Adrenal gland (tissue), 12 donors: ENCODE results near the gene INHBA. TPM values are rescaled to one million over a fixed set of nuclear protein-coding genes. Genes with fewer than 3 reads are reported as not detected.

Source experiments
- DNase-seq, 7 donors: peaks; one replicate each; pipeline ENCODE4 v3.0.0-alpha.2; 2019 to 2020
- H3K27ac ChIP-seq, 5 donors: fragments of 200-600 bp; sonication (generic) in 4 of 5; 1 replicate in 3 of 5; 2 replicates in 2 of 5; pipeline versions ENCODE4 v1.5.1 to v1.8.0; 2016 to 2020; ENCODE audit warnings: mild to moderate bottlenecking in 1 of 5
- H3K27me3 ChIP-seq: fragments of 200-600 bp; 2 replicates; pipeline ENCODE4 v1.8.0; 2021
- H3K36me3 ChIP-seq, 2 donors: fragments of 200-600 bp; replicated peaks in 1 of 2; 1 replicate in 1 of 2; 2 replicates in 1 of 2; pipeline versions ENCODE4 v1.5.1 to v1.8.0; 2018 to 2022
- H3K4me1 ChIP-seq, 2 donors: fragments of 200-600 bp; replicated peaks in 1 of 2; 1 replicate in 1 of 2; 2 replicates in 1 of 2; pipeline versions ENCODE4 v1.5.1 to v1.8.0; 2018 to 2021
- H3K4me3 ChIP-seq, 4 donors: fragments of 200-600 bp; sonication (generic) in 3 of 4; one replicate each; pipeline ENCODE4 v1.5.1; 2016 to 2018
- H3K9me3 ChIP-seq, 3 donors: fragments of 200-600 bp; sonication (generic) in 1 of 3; replicated peaks in 1 of 3; 1 replicate in 2 of 3; 2 replicates in 1 of 3; pipeline versions ENCODE4 v1.5.1 to v1.8.0; 2016 to 2021
- POLR2A ChIP-seq, 2 donors: fragments of 450-650 bp; IDR thresholded peaks; one replicate each; pipeline ENCODE4 v1.6.1; 2017; ENCODE audit warnings: antibody characterized with exemption in 2 of 2, mild to moderate bottlenecking in 2 of 2, moderate library complexity in 1 of 2
- WGBS, 4 donors: extraction: QIAGEN DNeasy Blood & Tissue Kit in 2 of 4; methylation state at CpG; one replicate each; pipeline versions ENCODE4 v1.1.5 to v1.1.7; 2013 to 2017; 5-methylcytosine and 5-hydroxymethylcytosine counted together
- intact Hi-C, 2 donors: fragments of 100-400 bp; cut with DNase I; formaldehyde crosslinking; loops; one replicate each; pipeline versions ENCODE4 v1.14.1 to v1.15.0; 2022 to 2023
- polyA plus RNA-seq, 3 donors: library from polyadenylated mRNA; stranded (reverse); fragments of 200-250 nt in 2 of 3; fragments of 350-450 nt in 1 of 3; fragmentation: Illumina TruSeq in 1 of 3; extraction: RNeasy Lipid Tissue Mini Kit (QIAGEN cat#74804) in 1 of 3; gene quantifications; one replicate each; pipeline ENCODE4 v1.2.3, GENCODE V29; 2013 to 2014
- total RNA-seq, 9 donors: library from RNA; depleted of rRNA in 4 of 9; stranded (reverse); fragments of >200 nt in 4 of 9; fragments of 120-200 nt in 1 of 9; fragmentation: NEBNext Ultra II Directional in 1 of 9; extraction: Animal tissue kit (Norgen Biotek cat#: 25700) in 1 of 9; gene quantifications; one replicate each; pipeline versions ENCODE4 v1.1.0 to v1.2.4, GENCODE V29; 2013 to 2023
- TF ChIP-seq, protein P1 (sequence below), 6 experiments: fragments of 450-650 bp in 4 of 6; fragments of 200-600 bp in 2 of 6; sonication (generic) in 1 of 6; IDR thresholded peaks; 1 replicate in 5 of 6; 2 replicates in 1 of 6; pipeline versions ENCODE4 v1.5.1 to v1.8.0; 2016 to 2021; ENCODE audit warnings: antibody characterized with exemption in 6 of 6, mild to moderate bottlenecking in 2 of 6, moderate library complexity in 1 of 6
- donor health status: healthy with polysubstance abuse.
- donor health status: Bipolar disorder and iron deficiency.
- donor health status: DM: yes; HTN: yes; CAD: no.
- donor health status: DM: no; HTN: no; CAD: no.
- donor health status: DM: no; HTN: no; CAD: no.
- donor health status: DM: yes; HTN: yes; CAD: no.

INHBA gene
- total and polyA plus RNA-seq, 12 donors = 0.35 to 4.1 (median 0.89) TPM

DNA sequence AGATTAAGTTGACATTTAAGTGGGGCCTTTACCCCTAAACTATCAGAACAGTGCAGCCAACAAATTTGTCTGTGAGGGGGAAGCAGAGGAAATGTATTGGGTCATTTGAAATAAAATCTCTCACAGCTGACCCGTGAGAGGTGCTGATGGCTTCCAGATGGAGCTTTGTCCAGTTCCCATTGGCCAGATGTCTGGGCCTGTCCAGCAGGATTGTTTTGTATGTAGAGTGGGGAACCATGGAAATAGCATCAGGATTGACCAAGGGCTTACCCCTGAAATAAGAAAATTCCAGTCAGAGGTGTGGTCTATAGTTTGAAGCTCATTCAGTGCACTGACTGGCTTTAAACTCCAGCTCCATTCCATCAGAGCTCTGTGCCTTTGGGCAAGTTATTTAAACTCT, 50.6 kb downstream of the INHBA start:
- no peaks in the 10 kb centered on the region for H3K27me3 ChIP-seq
- intact Hi-C loops = no loop called here
- TF ChIP-seq, protein P1, sequence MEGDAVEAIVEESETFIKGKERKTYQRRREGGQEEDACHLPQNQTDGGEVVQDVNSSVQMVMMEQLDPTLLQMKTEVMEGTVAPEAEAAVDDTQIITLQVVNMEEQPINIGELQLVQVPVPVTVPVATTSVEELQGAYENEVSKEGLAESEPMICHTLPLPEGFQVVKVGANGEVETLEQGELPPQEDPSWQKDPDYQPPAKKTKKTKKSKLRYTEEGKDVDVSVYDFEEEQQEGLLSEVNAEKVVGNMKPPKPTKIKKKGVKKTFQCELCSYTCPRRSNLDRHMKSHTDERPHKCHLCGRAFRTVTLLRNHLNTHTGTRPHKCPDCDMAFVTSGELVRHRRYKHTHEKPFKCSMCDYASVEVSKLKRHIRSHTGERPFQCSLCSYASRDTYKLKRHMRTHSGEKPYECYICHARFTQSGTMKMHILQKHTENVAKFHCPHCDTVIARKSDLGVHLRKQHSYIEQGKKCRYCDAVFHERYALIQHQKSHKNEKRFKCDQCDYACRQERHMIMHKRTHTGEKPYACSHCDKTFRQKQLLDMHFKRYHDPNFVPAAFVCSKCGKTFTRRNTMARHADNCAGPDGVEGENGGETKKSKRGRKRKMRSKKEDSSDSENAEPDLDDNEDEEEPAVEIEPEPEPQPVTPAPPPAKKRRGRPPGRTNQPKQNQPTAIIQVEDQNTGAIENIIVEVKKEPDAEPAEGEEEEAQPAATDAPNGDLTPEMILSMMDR (IDR thresholded peaks at IDR 0.05) = no peak
- no peak for TF ChIP-seq POLR2A (IDR thresholded peaks at IDR 0.05)

DNA sequence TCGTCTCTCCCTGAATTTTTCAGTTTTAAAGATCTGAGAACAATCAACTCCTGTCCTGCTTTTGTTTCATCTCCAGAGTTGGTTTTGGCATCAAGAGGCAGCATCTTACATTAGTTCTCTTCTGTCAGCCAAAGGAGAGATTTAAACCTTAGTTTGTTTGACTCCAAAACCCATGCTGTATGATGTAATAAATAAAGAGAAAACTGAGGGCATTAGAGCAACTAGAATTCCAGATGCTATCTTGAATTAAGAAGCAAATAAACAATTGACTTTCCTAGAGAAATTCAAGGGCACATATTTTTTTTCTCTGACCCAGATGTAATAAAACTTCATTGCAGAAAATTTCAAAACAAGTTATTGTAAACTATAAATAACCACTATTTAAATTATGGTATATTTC, 54.4 kb downstream of the INHBA start:
- no peak for DNase-seq
- TF ChIP-seq, protein P1 (IDR thresholded peaks at IDR 0.05) = no peak
- no peak for TF ChIP-seq POLR2A (IDR thresholded peaks at IDR 0.05)
- H3K27ac ChIP-seq = no peak overlapping the region
- H3K27me3 ChIP-seq = no peaks in the 10 kb centered on the region
- no peaks in the 10 kb centered on the region for H3K4me1 ChIP-seq
- intact Hi-C loops = no loop called here
- no peak overlapping the region for H3K4me3 ChIP-seq
- no peaks in the 10 kb centered on the region for H3K9me3 ChIP-seq
- 38 to 66% (median 59%) methylated on average over 1 of the region's 1 CpG for WGBS, 4 donors
- no peaks in the 10 kb centered on the region for H3K36me3 ChIP-seq

More for the DNA sequence above, 50.6 kb downstream of the INHBA start:
- Histone ChIP-seq H3K9me3 (no peaks in the 10 kb centered on the region), H3K4me1 (no peaks in the 10 kb centered on the region), H3K36me3 (no peaks in the 10 kb centered on the region), H3K4me3 (no peak overlapping the region), H3K27ac (no peak overlapping the region)
- 34 to 82% (median 61%) methylated on average over 1 of the region's 1 CpG for WGBS, 4 donors
- no peak for DNase-seq

DNA sequence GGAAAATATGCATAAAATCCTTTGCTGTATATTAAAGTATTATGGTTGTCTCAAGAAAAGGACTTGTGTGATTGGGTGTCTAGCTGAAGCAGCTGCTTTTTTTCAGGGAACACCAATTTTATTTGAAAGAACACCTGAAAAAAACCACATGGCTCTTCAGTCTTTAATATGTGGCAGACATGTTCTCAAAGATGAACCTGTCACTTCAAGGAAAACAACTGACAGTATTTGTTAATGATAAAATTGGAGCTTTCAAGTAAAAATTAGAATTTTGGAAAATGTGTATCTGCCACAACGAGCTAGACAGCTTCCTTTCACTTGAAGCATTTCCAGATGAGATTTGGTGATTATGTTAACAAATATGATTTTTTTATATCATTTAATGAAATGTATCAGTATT, 59.3 kb downstream of the INHBA start:
- WGBS, 4 donors = 72 to 85% (median 77%) methylated on average over 1 of the region's 1 CpG
- Histone ChIP-seq H3K4me3 (no peak overlapping the region), H3K27ac (no peak overlapping the region), H3K27me3 (no peaks in the 10 kb centered on the region), H3K4me1 (no peaks in the 10 kb centered on the region), H3K36me3 (no peaks in the 10 kb centered on the region), H3K9me3 (no peaks in the 10 kb centered on the region)
- TF ChIP-seq POLR2A (IDR thresholded peaks at IDR 0.05) = no peak
- TF ChIP-seq, protein P1 (IDR thresholded peaks at IDR 0.05) = no peak
- no peak for DNase-seq
- intact Hi-C loops = no loop called here

DNA sequence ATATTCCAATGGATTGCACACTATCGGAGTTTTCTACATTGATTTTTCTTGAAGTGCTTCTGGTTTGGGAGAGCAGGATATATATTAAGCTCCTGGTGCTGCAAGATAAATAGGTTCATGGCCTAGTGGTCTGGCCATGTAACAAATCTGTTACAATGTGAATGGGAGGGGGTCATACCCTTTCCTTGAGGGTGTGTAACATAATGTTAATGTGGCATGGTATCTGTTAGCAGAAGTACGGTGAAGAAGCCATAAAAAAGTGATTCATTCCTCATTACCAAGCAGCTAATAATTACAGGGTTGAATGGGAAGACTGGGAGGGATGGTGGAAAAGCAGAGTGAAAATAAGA, 61.2 kb downstream of the INHBA start:
- intact Hi-C loops = no loop called here
- WGBS, 4 donors = 90 to 93% (median 91%) methylated on average over 2 of the region's 2 CpGs
- TF ChIP-seq, protein P1 (IDR thresholded peaks at IDR 0.05) = no peak
- TF ChIP-seq POLR2A (IDR thresholded peaks at IDR 0.05) = no peak
- Histone ChIP-seq H3K27ac (no peak overlapping the region), H3K4me3 (no peak overlapping the region), H3K27me3 (no peaks in the 10 kb centered on the region), H3K36me3 (no peaks in the 10 kb centered on the region), H3K9me3 (no peaks in the 10 kb centered on the region), H3K4me1 (no peaks in the 10 kb centered on the region)
- DNase-seq = no peak
